Endothelial cell of umbilical vein (primary cell): ENCODE measurements around the gene KIRREL1. TPM values are rescaled to one million over a fixed set of nuclear protein-coding genes. Genes with fewer than 3 reads are reported as not detected.

ENCODE experiments used
- BruUV-seq: library from RNA; stranded (reverse); fragments of 400-500 nt; replicated peaks from 2 replicates; lab custom pipeline; 2021; lab: Mats Ljungman, UMichigan
- CTCF ChIA-PET: fragments of 300-600, 350-600 bp; sonication (Branson Sonifier 250); formaldehyde crosslinking; loops from one replicate; lab custom pipeline; 2021; ENCODE audit warnings: antibody characterized with exemption, inconsistent platforms; lab: Charles Lee
- POLR2A ChIA-PET: fragments of 300-600, 350-600 bp; sonication (Branson Sonifier 250); formaldehyde crosslinking; loops from one replicate; lab custom pipeline; 2021; ENCODE audit warnings: antibody characterized with exemption, inconsistent platforms; lab: Charles Lee
- DNase-seq: peaks from one replicate; pipeline ENCODE4 v3.0.0-alpha.2; 2011; ENCODE audit warnings: low read depth, low spot score
- FAIRE-seq: peaks from 2 replicates; lab custom pipeline; 2011; peaks lifted over from hg19 to GRCh38; lab: Jason Lieb, UNC
- H2AFZ ChIP-seq: 2 replicates; pipeline ENCODE4 v1.6.0; 2012; ENCODE audit warnings: low read depth, low read length, control low read depth, inconsistent platforms
- H3K27ac ChIP-seq: 2 replicates; pipeline ENCODE4 v1.5.1; 2011; ENCODE audit warnings: low read depth, mild to moderate bottlenecking, control low read depth, low read length, moderate library complexity; ENCODE audit not compliant: insufficient read depth
- H3K27me3 ChIP-seq, 2 experiments: 2 replicates each; pipeline versions ENCODE4 v1.6.0 to v1.6.1; 2011; ENCODE audit warnings: low read length in 2 of 2, mixed read lengths in 1 of 2; ENCODE audit not compliant: control insufficient read depth in 2 of 2, insufficient read depth in 2 of 2
- H3K36me3 ChIP-seq, 2 experiments: 2 replicates in 1 of 2; 3 replicates in 1 of 2; pipeline ENCODE4 v1.5.1; 2011; ENCODE audit warnings: low read length in 2 of 2, mild to moderate bottlenecking in 1 of 2, moderate library complexity in 1 of 2; ENCODE audit not compliant: control insufficient read depth in 2 of 2, insufficient read depth in 2 of 2; ENCODE audit errors: extremely low read depth in 1 of 2
- H3K4me1 ChIP-seq: 3 replicates; pipeline ENCODE4 v1.5.1; 2011; ENCODE audit warnings: mild to moderate bottlenecking, low read length; ENCODE audit not compliant: control insufficient read depth, insufficient read depth; ENCODE audit errors: extremely low read depth
- H3K4me2 ChIP-seq: 2 replicates; pipeline ENCODE4 v1.6.1; 2011; ENCODE audit warnings: low read length, control low read depth, mixed read lengths; ENCODE audit not compliant: insufficient read depth
- H3K4me3 ChIP-seq, 3 experiments: fragments of 200-600 bp in 1 of 3; sonication (generic), shearing (Covaris generic) in 1 of 3; replicated peaks in 1 of 3; 2 replicates each; pipeline ENCODE4 v1.5.1; 2011 to 2016; ENCODE audit warnings: control low read depth in 3 of 3, low read length in 3 of 3, mild to moderate bottlenecking in 2 of 3, inconsistent platforms in 1 of 3, low read depth in 1 of 3, moderate library complexity in 1 of 3; ENCODE audit not compliant: insufficient read depth in 1 of 3
- H3K79me2 ChIP-seq: 2 replicates; pipeline ENCODE4 v1.6.0; 2012; ENCODE audit warnings: low read length, inconsistent platforms; ENCODE audit not compliant: control insufficient read depth, insufficient read depth
- H3K9ac ChIP-seq: replicated peaks from 2 replicates; pipeline ENCODE3; 2011; ENCODE audit warnings: low read length, control low read depth; ENCODE audit not compliant: insufficient read depth; ENCODE audit errors: extremely low read depth
- H3K9me1 ChIP-seq: replicated peaks from 3 replicates; pipeline ENCODE4 v1.6.0; 2011; ENCODE audit warnings: mild to moderate bottlenecking, low read length; ENCODE audit not compliant: control insufficient read depth, insufficient read depth; ENCODE audit errors: extremely low read depth
- H3K9me3 ChIP-seq: replicated peaks from 2 replicates; pipeline ENCODE4 v1.5.1; 2012; ENCODE audit warnings: low read length, inconsistent platforms; ENCODE audit not compliant: control insufficient read depth, insufficient read depth
- H4K20me1 ChIP-seq: replicated peaks from 2 replicates; pipeline ENCODE3; 2011; ENCODE audit warnings: mild to moderate bottlenecking, low read length; ENCODE audit not compliant: control insufficient read depth, insufficient read depth; ENCODE audit errors: extremely low read depth
- CTCF ChIP-seq, 2 donors: IDR thresholded peaks; 1 replicate in 1 of 2; 2 replicates in 1 of 2; pipeline ENCODE4 v1.5.1; 2011; ENCODE audit warnings: low read length in 2 of 2, mild to moderate bottlenecking in 2 of 2, moderate library complexity in 2 of 2, control low read depth in 1 of 2, inconsistent platforms in 1 of 2, low read depth in 1 of 2; ENCODE audit not compliant: insufficient read depth in 1 of 2; ENCODE audit errors: extremely low read depth in 1 of 2
- MAX ChIP-seq: IDR thresholded peaks from 2 replicates; pipeline ENCODE4 v1.6.1; 2011; ENCODE audit not compliant: insufficient read depth, insufficient read length
- MYC ChIP-seq: IDR thresholded peaks from one replicate; pipeline ENCODE4 v1.6.1; 2011; ENCODE audit warnings: mild to moderate bottlenecking, low read depth, low read length
- POLR2AphosphoS5 ChIP-seq: IDR thresholded peaks from 2 replicates; pipeline ENCODE4 v1.6.1; 2012; ENCODE audit warnings: low read depth, mild to moderate bottlenecking, control low read depth, low read length, moderate library complexity; ENCODE audit not compliant: insufficient read depth
- dilution Hi-C: fragments of 300-500 bp; cut with MboI; formaldehyde crosslinking; loops from one replicate; pipeline ENCODE4 v1.15.0; 2019; ENCODE audit warnings: low sequenced_read_pairs; ENCODE audit not compliant: extremely low pct_ligation_motif_present
- intact Hi-C: fragments of 100-400 bp; cut with micrococcal nuclease; formaldehyde crosslinking; loops from one replicate; pipeline ENCODE4 v1.10.0; 2022
- polyA plus RNA-seq, 4 experiments: library from polyadenylated mRNA; depleted of rRNA in 3 of 4; stranded (reverse) in 3 of 4; unstranded in 1 of 4; fragments of >200 nt; gene quantifications; 2 replicates each; pipeline versions ENCODE4 v1.2.1 to v1.2.3, GENCODE V29; 2011 to 2012; ENCODE audit warnings: missing spikeins in 1 of 4
- total RNA-seq: library from RNA; stranded (reverse); gene quantifications from 2 replicates; pipeline ENCODE4 v1.2.3, GENCODE V29; 2021

Gene KIRREL1
- total and polyA plus RNA-seq, 2 donors (not counting 3 experiments of a cell fraction or from before 2014, with no cell fraction given), result 35.6 to 57.6 TPM

- Histone ChIP-seq H3K27ac (no peak overlapping the region), H4K20me1 (no peaks in the 10 kb centered on the region), H3K4me1 (peaks cover 3% of the 10 kb centered on the region), H2AFZ (peak overlapping the region; percentile 84), H3K36me3 (no peaks in the 10 kb centered on the region), H3K9me3 (no peaks in the 10 kb centered on the region), H3K9me1 (no peaks in the 10 kb centered on the region), H3K4me3 (peak overlapping the region in 1 of 3 experiments; percentile 7), H3K4me2 (peak overlapping the region; percentile 41), H3K79me2 (no peaks in the 10 kb centered on the region), H3K9ac (no peak overlapping the region), H3K27me3 (peaks cover 22 to 25% of the 10 kb centered on the region in 2 experiments)
- ChIA-PET POLR2A (no interaction called here), CTCF (interaction anchor here (0.7 to 4.0 kb wide), 8 partner anchors 8 to 143 kb away, joined by 3 to 31 read pairs (median 4); no protein-coding TSS in a partner anchor)
- no TSS peak for BruUV-seq
- dilution Hi-C loops, result no loop called here
- TF ChIP-seq POLR2AphosphoS5 (no peak), MAX (no peak), MYC (no peak), CTCF (IDR thresholded peaks at IDR 0.05; ENCODE audit: extremely low read depth in 1 of 2, insufficient read depth in 1 of 2, low read depth in 1 of 2, low read length in 2 of 2) (peak in 1 of 2 donors; percentile 19)
- no peak for DNase-seq
- intact Hi-C loops, result no loop called here
- no peak for FAIRE-seq
Observed at GRCh38 chr1:157978586-157979403, 14.7 kb upstream of the KIRREL1 start.
